PC-3 (cell line): ENCODE results near the gene SMYD3. TPM values are rescaled to one million over a fixed set of nuclear protein-coding genes. Genes with fewer than 3 reads are reported as not detected.

Experiments used
- ATAC-seq: fragments of 200-7000 bp; cut with Tn5 transposase; 2 replicates; pipeline ENCODE4 v1.9.1; 2020; ENCODE audit warnings: mild to moderate bottlenecking, moderate library complexity
- BruUV-seq: library from RNA; stranded (reverse); fragments of 400-500 nt; replicated peaks from 2 replicates; lab custom pipeline; 2021; lab: Mats Ljungman, UMichigan
- CTCF ChIA-PET: fragments of 300-600 bp; sonication (Branson Sonifier 250); formaldehyde crosslinking; loops from one replicate; lab custom pipeline; 2022; ENCODE audit warnings: antibody characterized with exemption; lab: Charles Lee
- POLR2A ChIA-PET: fragments of 300-600 bp; sonication (Branson Sonifier 250); formaldehyde crosslinking; loops from one replicate; lab custom pipeline; 2022; ENCODE audit warnings: antibody characterized with exemption; ENCODE audit not compliant: unreplicated experiment; lab: Charles Lee
- DNase-seq: peaks from one replicate; pipeline ENCODE4 v3.0.0-alpha.2; 2015
- H2AFZ ChIP-seq: fragments of 300-600 bp; sonication (generic); 2 replicates; pipeline ENCODE4 v1.6.0; 2016; ENCODE audit warnings: antibody characterized with exemption, low read length
- H3F3A ChIP-seq: fragments of 300-600 bp; sonication (generic); one replicate; pipeline ENCODE4 v1.6.0; 2017; ENCODE audit warnings: antibody characterized with exemption, low read length, control low read depth, mild to moderate bottlenecking; ENCODE audit not compliant: unreplicated experiment
- H3K27ac ChIP-seq: fragments of 300-600 bp; sonication (generic); 2 replicates; pipeline ENCODE4 v1.5.1; 2016; ENCODE audit warnings: mild to moderate bottlenecking, low read length
- H3K27me3 ChIP-seq: fragments of 300-600 bp; sonication (generic); 2 replicates; pipeline ENCODE4 v1.6.1; 2016; ENCODE audit warnings: low read length, mixed read lengths
- H3K36me3 ChIP-seq: fragments of 300-600 bp; sonication (generic); 2 replicates; pipeline ENCODE4 v1.6.1; 2016; ENCODE audit warnings: low read depth, mixed run types, low read length, mixed read lengths
- H3K4me1 ChIP-seq: fragments of 300-600 bp; sonication (generic); 2 replicates; pipeline ENCODE4 v1.5.1; 2016; ENCODE audit warnings: low read length; ENCODE audit not compliant: insufficient read depth
- H3K4me2 ChIP-seq: fragments of 300-600 bp; sonication (generic); 2 replicates; pipeline ENCODE4 v1.6.0; 2016; ENCODE audit warnings: low read length
- H3K4me3 ChIP-seq: fragments of 300-600 bp; sonication (generic); 2 replicates; pipeline ENCODE4 v1.5.1; 2016; ENCODE audit warnings: mild to moderate bottlenecking, low read length, mixed read lengths
- H3K79me2 ChIP-seq: fragments of 300-600 bp; sonication (generic); 2 replicates; pipeline ENCODE4 v1.6.1; 2017; ENCODE audit warnings: low read length, mixed read lengths
- H3K9ac ChIP-seq: fragments of 300-600 bp; sonication (generic); 2 replicates; pipeline ENCODE4 v1.6.0; 2016; ENCODE audit warnings: mild to moderate bottlenecking, low read length
- H3K9me2 ChIP-seq: fragments of 300-600 bp; sonication (generic); replicated peaks from 2 replicates; pipeline ENCODE4 v1.6.1; 2016; ENCODE audit warnings: mixed run types, low read length, mixed read lengths
- H3K9me3 ChIP-seq: fragments of 300-600 bp; sonication (generic); 2 replicates; pipeline ENCODE4 v1.6.1; 2016; ENCODE audit warnings: low read length, mixed read lengths
- H4K20me1 ChIP-seq: fragments of 300-600 bp; sonication (generic); 2 replicates; pipeline ENCODE4 v1.6.1; 2016; ENCODE audit warnings: low read length, mixed read lengths
- EZH2 ChIP-seq: fragments of 300-600 bp; sonication (generic); IDR thresholded peaks from one replicate; pipeline ENCODE4 v1.6.1; 2017; ENCODE audit warnings: antibody characterized with exemption, mild to moderate bottlenecking, low read length; ENCODE audit not compliant: unreplicated experiment
- EZH2phosphoT487 ChIP-seq: fragments of 300-600 bp; sonication (generic); IDR thresholded peaks from 2 replicates; pipeline ENCODE4 v1.6.1; 2018; ENCODE audit warnings: mild to moderate bottlenecking, antibody characterized with exemption, low read length, borderline replicate concordance
- intact Hi-C: fragments of 100-400 bp; cut with micrococcal nuclease; formaldehyde crosslinking; loops from 2 replicates; pipeline ENCODE4 v1.9.0; 2023
- total RNA-seq: library from RNA; depleted of rRNA; stranded (reverse); fragments of >200 nt; gene quantifications from 2 replicates; pipeline ENCODE4 v1.2.3, GENCODE V29; 2014
- TF ChIP-seq, protein P1 (sequence below): fragments of 300-600 bp; sonication (generic); conservative IDR thresholded peaks from 2 replicates; pipeline ENCODE4 v1.5.1; 2017; ENCODE audit warnings: antibody characterized with exemption, low read depth, mild to moderate bottlenecking, low read length

SMYD3 gene
- total RNA-seq, 1 experiment from 2014 or later: 33.0 TPM

DNA sequence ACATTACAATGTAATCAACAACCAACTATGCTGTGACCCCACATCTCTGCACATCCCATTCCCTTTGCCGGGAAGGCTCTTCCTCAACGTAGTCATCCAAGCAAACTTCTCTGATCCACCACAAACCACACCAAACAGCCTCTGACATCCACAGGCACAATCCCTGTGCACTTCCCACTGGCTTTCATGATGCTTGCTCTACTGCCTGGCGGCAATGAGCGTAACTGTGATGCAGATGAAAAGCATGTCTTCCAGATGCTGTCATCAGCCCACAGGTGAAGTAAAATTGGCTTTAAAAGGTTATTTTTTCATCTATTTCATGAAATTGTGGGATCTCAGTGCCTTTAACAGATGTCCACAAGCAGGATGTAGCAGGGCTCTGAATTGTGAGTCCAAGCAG lies 635.2 kb downstream of the SMYD3 start:
- TF ChIP-seq EZH2 (no peak), EZH2phosphoT487 (no peak)
- TF ChIP-seq, protein P1, sequence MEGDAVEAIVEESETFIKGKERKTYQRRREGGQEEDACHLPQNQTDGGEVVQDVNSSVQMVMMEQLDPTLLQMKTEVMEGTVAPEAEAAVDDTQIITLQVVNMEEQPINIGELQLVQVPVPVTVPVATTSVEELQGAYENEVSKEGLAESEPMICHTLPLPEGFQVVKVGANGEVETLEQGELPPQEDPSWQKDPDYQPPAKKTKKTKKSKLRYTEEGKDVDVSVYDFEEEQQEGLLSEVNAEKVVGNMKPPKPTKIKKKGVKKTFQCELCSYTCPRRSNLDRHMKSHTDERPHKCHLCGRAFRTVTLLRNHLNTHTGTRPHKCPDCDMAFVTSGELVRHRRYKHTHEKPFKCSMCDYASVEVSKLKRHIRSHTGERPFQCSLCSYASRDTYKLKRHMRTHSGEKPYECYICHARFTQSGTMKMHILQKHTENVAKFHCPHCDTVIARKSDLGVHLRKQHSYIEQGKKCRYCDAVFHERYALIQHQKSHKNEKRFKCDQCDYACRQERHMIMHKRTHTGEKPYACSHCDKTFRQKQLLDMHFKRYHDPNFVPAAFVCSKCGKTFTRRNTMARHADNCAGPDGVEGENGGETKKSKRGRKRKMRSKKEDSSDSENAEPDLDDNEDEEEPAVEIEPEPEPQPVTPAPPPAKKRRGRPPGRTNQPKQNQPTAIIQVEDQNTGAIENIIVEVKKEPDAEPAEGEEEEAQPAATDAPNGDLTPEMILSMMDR: no peak
- Histone ChIP-seq H3K79me2 (no peaks in the 10 kb centered on the region), H3K9me3 (no peaks in the 10 kb centered on the region), H3K4me3 (no peak overlapping the region), H2AFZ (no peak overlapping the region), H3K9me2 (no peaks in the 10 kb centered on the region), H3F3A (no peaks in the 10 kb centered on the region), H4K20me1 (no peaks in the 10 kb centered on the region), H3K4me1 (no peaks in the 10 kb centered on the region), H3K27ac (no peak overlapping the region), H3K4me2 (no peak overlapping the region), H3K9ac (no peak overlapping the region), H3K27me3 (no peaks in the 10 kb centered on the region), H3K36me3 (no peaks in the 10 kb centered on the region)
- intact Hi-C loops: no loop called here
- DNase-seq: no peak
- CTCF ChIA-PET: no interaction called here
- BruUV-seq: no TSS peak
- ATAC-seq: no peak
- POLR2A ChIA-PET: no interaction called here

- Histone ChIP-seq H3K36me3 (no peaks in the 10 kb centered on the region), H3K9me3 (no peaks in the 10 kb centered on the region), H3K4me1 (no peaks in the 10 kb centered on the region), H3K9ac (no peak overlapping the region), H3K27me3 (no peaks in the 10 kb centered on the region), H3F3A (no peaks in the 10 kb centered on the region), H2AFZ (no peak overlapping the region), H3K4me3 (no peak overlapping the region), H3K79me2 (no peaks in the 10 kb centered on the region), H4K20me1 (no peaks in the 10 kb centered on the region), H3K27ac (no peak overlapping the region), H3K4me2 (no peak overlapping the region), H3K9me2 (no peaks in the 10 kb centered on the region)
- no peak for TF ChIP-seq EZH2phosphoT487
- POLR2A ChIA-PET: no interaction called here
- no peak for DNase-seq
- no TSS peak for BruUV-seq
- intact Hi-C loops: no loop called here
- CTCF ChIA-PET: no interaction called here
- ATAC-seq: no peak
Measured at GRCh38 chr1:245871191-245871590, 635.9 kb downstream of the SMYD3 start.

- Histone ChIP-seq H4K20me1 (no peaks in the 10 kb centered on the region), H3K9me3 (no peaks in the 10 kb centered on the region), H3K4me2 (no peak overlapping the region), H3K36me3 (no peaks in the 10 kb centered on the region), H3K9ac (no peak overlapping the region), H2AFZ (no peak overlapping the region), H3K9me2 (no peaks in the 10 kb centered on the region), H3K4me1 (no peaks in the 10 kb centered on the region), H3K4me3 (no peak overlapping the region), H3K27ac (no peak overlapping the region), H3K27me3 (no peaks in the 10 kb centered on the region), H3F3A (no peaks in the 10 kb centered on the region), H3K79me2 (no peaks in the 10 kb centered on the region)
- POLR2A ChIA-PET: no interaction called here
- intact Hi-C loops: no loop called here
- CTCF ChIA-PET: no interaction called here
- no TSS peak for BruUV-seq
- TF ChIP-seq, protein P1: no peak
- DNase-seq (no peak), ATAC-seq (no peak)
Measured at GRCh38 chr1:245870698-245871097, 636.4 kb downstream of the SMYD3 start.
